ENCODE data around the gene MAN1A2.

MAN1A2 gene

DNA sequence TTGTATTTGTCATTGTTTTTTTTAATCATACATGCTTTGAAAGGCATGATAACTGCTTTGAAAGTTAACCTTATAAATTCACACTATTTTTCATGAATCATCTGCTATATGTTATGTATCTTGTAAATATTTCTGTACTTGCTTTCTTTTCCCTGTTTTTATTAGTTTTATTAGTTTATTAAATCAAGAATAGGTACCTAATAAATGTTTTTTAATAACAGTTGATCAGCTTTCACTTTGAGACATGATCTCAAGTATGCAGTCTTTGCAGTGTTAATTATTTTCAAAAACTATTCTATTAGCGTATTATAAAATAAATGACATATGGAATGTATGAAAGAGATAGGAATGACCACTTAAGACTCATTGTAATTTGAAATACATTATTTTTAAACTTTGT lies 127.8 kb downstream of the MAN1A2 start:
- no peak for DNase-seq (ENCODE audit: low spot score)

- no peak for DNase-seq (ENCODE audit: low spot score)
These were observed 131.8 kb downstream of the MAN1A2 start for GRCh38 chr1:117499071-117499470.

DNA sequence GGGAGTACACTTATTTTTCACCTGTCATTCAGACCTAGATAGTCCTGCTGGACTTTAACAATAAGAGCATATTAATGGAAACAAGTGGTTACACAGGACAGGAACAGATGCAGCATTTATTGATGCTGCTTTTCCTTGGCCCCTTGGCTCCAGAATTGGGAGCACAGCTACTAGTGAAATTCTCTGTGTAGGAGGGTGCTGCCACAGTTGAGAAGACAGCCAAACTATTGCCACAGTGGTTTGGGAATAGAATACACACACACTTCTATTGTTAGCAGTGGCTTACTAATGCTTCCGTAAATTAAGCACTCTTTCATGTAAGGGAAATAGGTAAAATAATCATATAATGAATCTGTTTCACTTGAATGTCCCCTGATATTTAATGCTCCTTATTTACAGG lies 133.3 kb downstream of the MAN1A2 start:
- DNase-seq (ENCODE audit: low spot score), result no peak

DNA sequence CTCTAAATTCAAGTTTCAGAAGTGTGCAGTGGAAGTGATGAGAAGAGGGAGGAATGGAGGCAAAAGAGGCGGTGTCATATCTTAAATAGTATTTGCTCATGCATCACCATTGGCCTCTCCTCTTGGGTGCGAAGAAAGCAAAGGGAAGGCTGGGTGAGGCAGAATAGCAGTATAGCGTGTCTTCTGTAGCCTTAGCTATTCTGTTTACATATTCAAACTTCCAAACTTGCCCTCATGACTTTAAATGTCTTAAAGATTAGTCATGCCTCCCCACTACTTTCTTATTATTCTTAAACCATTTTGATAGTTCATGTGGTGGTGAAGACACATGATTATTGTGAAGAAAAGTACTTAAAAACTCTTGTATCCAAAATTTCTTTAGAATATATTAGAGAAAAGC lies 134.0 kb downstream of the MAN1A2 start:
- no peak for DNase-seq (ENCODE audit: low spot score)

DNA sequence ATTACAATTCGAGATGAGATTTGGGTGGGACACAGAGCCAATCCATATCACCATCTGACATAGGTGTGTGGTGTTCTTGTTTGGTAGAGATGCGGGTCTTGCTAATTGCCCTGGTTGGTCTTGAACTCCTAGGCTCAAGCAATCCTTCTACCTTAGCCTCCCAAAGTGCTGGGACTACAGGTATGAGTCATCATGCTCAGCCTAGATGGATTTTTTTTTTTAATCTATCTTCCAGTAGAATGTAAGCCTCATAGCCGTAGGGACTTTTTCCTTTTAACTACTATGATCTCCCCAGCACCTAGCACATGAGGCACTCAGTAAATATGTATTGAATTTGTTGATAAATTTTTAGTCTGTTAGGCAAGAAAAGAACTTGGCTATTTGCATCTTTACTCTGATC lies 144.0 kb downstream of the MAN1A2 start:
- no peak for DNase-seq (ENCODE audit: low spot score)

GRCh38 chr1:117512728-117513321 lies 145.6 kb downstream of the MAN1A2 start:
- DNase-seq (ENCODE audit: low spot score), result no peak

DNA sequence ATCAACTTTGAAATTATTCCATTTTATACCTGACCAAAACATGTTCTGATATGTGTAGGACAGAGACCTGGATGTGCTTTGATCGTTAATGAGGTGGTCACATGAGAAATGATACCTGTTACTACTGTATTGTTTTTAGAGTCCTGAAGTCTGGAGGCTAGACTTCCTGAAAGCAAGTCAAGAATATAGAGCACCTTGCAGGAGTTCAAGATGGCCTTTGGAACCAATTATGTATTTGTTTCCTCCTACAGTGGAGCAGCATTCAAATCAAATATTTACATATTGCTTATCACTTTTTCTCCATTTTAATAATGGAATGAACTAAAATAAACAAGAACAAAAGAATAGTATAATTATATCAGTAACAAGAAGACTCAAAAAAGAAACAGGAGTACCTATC lies 155.9 kb downstream of the MAN1A2 start:
- DNase-seq (ENCODE audit: low spot score), result no peak

- DNase-seq (ENCODE audit: low spot score), result no peak
These were observed 159.8 kb downstream of the MAN1A2 start for GRCh38 chr1:117527074-117527473.

GRCh38 chr1:117527566-117528102 lies 160.4 kb downstream of the MAN1A2 start:
- no peak for DNase-seq (ENCODE audit: low spot score)

DNA sequence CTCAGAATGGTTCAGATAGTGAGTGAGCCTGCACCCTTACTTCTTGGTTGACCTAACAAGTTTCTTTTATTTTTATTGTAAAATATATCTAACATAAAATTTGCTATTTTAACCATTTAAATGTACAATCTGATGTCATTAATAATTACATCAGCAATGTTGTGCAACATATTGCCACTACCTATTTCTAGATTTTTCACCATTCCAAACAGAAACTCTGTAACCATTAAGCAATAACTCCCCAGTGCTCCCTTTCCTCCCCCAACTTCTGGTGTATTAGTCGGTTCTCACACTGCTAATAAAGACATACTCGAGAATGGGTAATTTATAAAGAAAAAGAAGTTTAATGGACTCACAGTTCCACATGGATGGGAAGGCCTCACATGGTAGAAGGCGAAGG lies 162.4 kb downstream of the MAN1A2 start:
- no peak for DNase-seq (ENCODE audit: low spot score)

DNA sequence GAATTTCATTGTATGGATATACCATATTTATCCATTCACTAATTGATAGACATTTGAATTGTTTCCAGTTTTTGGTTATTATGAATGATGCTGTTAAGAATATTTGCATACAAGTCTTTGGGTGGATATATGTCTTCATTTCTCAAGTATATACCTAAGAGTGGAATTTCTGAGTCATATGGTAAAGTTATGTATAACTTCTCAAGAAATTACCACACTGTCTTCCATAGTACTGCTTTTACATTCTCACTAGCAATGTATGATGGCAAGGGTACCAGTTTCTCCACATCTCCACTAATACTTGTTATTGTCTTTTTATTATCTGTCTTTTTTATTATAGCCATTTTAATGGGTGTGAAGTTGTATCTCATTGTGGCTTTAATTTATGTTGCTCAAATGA lies 164.0 kb downstream of the MAN1A2 start:
- no peak for DNase-seq (ENCODE audit: low spot score)

DNA sequence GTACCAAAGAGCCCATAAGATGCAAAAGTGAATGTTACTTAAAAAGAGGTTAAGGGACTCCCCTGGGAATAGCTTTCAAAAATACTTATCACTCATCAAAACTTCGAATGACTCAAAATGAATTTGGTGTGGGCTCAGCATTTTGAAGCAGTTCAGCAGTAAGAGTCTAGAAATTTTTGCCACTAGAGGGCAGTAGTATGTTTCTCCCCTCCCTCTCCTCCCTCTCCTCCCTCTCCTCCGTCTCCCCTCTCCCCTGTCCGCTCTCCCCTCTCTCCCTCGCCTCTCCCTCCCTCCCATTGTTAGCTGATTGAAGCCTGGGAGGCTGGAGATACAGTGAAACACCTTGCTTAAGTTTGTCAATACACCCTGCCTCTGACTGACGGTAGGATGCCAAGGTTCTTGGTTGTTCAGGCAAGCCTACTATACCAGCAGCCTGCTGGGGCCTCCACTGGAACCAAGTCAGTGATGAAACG lies 167.8 kb downstream of the MAN1A2 start:
- no peak for DNase-seq (ENCODE audit: low spot score)

DNA sequence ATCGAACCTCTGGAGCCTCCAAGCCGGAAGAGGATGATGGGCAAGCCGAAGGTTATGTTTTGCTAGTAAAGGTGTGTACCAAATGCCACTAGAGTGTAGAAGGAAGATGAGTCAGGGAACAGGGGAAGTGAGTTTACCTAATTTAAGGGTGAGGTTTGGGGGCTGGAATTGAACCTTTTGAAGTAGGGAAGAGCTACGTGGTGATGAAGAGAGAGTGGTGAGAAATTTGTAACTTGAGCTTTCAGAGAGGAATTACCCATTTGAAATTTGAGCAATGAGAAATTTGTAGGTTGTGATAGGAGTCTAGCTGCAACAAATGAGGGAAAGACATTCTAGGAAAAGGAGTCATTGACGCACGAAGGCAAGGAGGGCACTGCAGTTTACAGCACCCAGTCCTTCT lies 168.6 kb downstream of the MAN1A2 start:
- DNase-seq (ENCODE audit: low spot score), result no peak

DNA sequence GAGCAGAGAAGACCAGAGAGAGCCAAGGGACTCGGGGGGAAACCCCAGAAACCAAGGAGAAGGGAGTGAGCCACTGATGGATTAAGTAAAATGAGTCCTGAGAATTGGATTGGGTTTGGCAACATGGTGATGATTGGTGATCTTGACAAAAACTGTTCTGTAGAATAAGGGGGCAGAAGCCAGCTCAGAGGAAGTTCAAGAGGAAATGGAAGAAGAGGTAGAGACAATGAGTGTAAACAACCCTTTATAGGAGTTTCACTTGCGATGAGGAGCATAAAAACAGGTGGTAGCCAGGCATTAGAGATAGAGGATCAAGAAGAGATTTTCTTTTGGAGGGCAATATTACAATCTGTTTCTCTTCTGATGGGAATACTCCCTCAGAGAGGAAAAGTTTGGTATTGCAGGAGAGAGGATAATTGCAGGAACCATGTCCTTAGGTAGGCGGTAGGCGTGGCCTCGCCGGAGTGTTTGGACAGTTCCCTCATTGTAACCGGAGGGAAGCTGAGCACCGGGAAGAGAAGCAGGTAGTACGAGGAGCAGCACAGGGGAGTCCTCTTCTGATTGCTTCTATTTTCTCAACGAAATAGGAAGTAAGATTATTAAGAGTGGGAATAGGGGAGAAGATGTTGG lies 170.2 kb downstream of the MAN1A2 start:
- no peak for DNase-seq (ENCODE audit: low spot score)

DNA sequence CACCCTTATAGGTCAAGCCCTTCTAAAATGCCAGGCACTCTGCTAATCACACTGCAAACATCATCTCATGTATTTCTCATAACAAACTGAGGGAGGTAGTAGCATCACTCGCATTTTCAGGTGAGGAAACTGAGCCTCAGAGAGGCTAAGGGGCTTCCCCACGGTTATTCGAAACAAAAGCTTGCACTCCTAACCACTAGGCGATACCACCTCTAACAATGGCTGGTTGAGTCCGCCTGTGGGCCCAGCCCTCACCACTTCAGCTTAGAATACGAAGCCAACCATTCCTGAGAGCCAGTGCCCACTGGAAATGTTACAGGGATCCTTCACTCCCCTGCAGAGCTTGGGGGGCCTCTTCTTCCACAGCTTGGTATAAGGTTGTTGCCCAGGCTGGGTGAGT lies 173.3 kb downstream of the MAN1A2 start:
- DNase-seq (ENCODE audit: low spot score), result no peak

- no peak for DNase-seq (ENCODE audit: low spot score)
These were observed 173.8 kb downstream of the MAN1A2 start for GRCh38 chr1:117541003-117541402.

- no peak for DNase-seq (ENCODE audit: low spot score)
These were observed 174.3 kb downstream of the MAN1A2 start for GRCh38 chr1:117541585-117541984.

GRCh38 chr1:117544509-117545109 lies 177.4 kb downstream of the MAN1A2 start:
- no peak for DNase-seq (ENCODE audit: low spot score)

DNA sequence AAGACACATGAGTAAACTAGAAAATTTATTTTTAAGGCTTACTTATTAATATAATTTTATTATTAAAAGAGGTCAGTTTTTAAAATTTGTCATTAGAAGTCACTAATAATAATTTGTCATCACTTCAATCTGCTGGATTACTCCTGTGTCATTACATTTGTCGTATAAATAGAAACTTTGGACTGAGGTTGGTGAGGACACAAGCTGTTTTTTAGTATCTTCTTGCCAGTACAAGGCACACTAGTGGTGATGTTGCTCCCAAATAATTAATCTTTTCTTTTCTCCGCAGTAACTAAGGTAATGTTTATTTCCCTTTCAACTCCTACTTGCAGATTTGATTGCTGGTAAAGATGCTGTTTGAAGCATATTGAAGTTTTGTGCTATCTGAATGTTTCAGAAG lies 179.2 kb downstream of the MAN1A2 start:
- DNase-seq (ENCODE audit: low spot score), result no peak

- no peak for DNase-seq (ENCODE audit: low spot score)
These were observed 186.2 kb downstream of the MAN1A2 start for GRCh38 chr1:117553471-117553870.

DNA sequence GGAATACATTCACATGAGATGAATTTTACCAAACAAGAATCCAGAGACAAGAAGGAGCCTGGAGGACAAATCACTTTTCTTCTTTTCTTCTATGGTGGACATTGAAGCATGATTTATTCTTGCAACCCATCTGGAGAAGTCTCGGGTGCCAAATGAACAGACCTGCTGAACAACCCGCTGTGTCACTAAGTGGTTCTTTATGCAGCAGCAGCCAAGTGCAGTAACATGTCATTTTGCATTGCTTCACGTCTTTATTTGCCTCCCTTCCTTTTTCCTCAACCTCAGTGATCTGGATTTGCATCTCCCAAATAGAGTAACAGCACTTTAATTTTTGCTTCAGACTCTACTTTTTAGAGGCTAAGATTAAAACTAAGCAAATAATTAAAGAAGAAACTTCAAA lies 188.6 kb downstream of the MAN1A2 start:
- no peak for DNase-seq (ENCODE audit: low spot score)

DNA sequence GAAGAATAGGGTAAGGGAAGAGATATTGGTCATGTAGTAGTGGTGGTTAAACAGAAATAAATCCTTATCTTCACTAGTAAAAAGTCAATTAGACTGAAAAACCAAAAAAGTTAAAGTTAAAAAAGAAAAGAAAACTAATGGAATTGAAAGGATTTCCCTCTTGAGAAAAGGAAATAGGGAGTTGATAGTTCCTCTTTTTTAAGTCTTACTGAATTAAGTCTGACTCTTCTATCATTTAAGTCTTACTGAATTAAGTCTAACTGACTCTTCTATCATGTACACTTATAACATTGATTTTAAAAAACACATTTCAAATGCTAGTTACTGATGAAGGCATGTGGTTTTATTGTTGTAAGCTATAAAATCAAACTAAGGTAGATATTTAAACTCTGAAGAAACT lies 189.1 kb downstream of the MAN1A2 start:
- DNase-seq (ENCODE audit: low spot score), result no peak

GRCh38 chr1:117556976-117557375 lies 189.7 kb downstream of the MAN1A2 start:
- DNase-seq (ENCODE audit: low spot score), result no peak

All from left forelimb (tissue), 1 donor.